ENCODE data around the gene DHCR24. TPM values are rescaled to one million over a fixed set of nuclear protein-coding genes. Genes with fewer than 3 reads are reported as not detected.

DHCR24 gene
- total RNA-seq, 1 experiment from 2014 or later = 337 TPM

- TF ChIP-seq, protein P1, sequence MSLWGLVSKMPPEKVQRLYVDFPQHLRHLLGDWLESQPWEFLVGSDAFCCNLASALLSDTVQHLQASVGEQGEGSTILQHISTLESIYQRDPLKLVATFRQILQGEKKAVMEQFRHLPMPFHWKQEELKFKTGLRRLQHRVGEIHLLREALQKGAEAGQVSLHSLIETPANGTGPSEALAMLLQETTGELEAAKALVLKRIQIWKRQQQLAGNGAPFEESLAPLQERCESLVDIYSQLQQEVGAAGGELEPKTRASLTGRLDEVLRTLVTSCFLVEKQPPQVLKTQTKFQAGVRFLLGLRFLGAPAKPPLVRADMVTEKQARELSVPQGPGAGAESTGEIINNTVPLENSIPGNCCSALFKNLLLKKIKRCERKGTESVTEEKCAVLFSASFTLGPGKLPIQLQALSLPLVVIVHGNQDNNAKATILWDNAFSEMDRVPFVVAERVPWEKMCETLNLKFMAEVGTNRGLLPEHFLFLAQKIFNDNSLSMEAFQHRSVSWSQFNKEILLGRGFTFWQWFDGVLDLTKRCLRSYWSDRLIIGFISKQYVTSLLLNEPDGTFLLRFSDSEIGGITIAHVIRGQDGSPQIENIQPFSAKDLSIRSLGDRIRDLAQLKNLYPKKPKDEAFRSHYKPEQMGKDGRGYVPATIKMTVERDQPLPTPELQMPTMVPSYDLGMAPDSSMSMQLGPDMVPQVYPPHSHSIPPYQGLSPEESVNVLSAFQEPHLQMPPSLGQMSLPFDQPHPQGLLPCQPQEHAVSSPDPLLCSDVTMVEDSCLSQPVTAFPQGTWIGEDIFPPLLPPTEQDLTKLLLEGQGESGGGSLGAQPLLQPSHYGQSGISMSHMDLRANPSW (CRISPR knock-in tag; conservative IDR thresholded peaks at IDR 0.05; ENCODE audit: low read depth) = no peak
- TF ChIP-seq ETV6 (CRISPR knock-in tag; IDR thresholded peaks at IDR 0.05) (no peak), SMAD4 (CRISPR knock-in tag; IDR thresholded peaks at IDR 0.05) (no peak), CDX4 (CRISPR knock-in tag; IDR thresholded peaks at IDR 0.05; ENCODE audit: borderline replicate concordance) (no peak), FOXP4 (CRISPR knock-in tag; IDR thresholded peaks at IDR 0.05) (no peak), SP1 (CRISPR knock-in tag; conservative IDR thresholded peaks at IDR 0.05) (no peak)
Measured at GRCh38 chr1:54835131-54835898, 51.7 kb downstream of the DHCR24 start (continued).

GRCh38 chr1:54834007-54834541, 52.9 kb downstream of the DHCR24 start:
- H3K27ac Mint-ChIP-seq = no peak overlapping the region
- peaks cover 4% of the 10 kb centered on the region for H3K9me3 Mint-ChIP-seq
- no peak for TF ChIP-seq ERG (CRISPR knock-in tag; IDR thresholded peaks at IDR 0.05)
- TF ChIP-seq SMAD4 (CRISPR knock-in tag; IDR thresholded peaks at IDR 0.05) = no peak
- TF ChIP-seq JUN (CRISPR knock-in tag; IDR thresholded peaks at IDR 0.05) = no peak
- no peak for TF ChIP-seq GTF2I (CRISPR knock-in tag; conservative IDR thresholded peaks at IDR 0.05)
- no peak for TF ChIP-seq USF2 (CRISPR knock-in tag; IDR thresholded peaks at IDR 0.05)
- no peak for TF ChIP-seq OVOL2 (CRISPR knock-in tag; IDR thresholded peaks at IDR 0.05; ENCODE audit: borderline replicate concordance)
- ChIA-PET CTCF (no interaction called here), POLR2A (no interaction called here)
- H3K4me1 Mint-ChIP-seq = peaks cover 4% of the 10 kb centered on the region; the same call in 1 of the 2 replicates
- DNase-seq (ENCODE audit: low spot score) = no peak
- no peak overlapping the region for H3K4me3 Mint-ChIP-seq
- H3K27me3 Mint-ChIP-seq (ENCODE audit: low read depth) = peaks cover 8% of the 10 kb centered on the region
- H3K36me3 Mint-ChIP-seq = no peaks in the 10 kb centered on the region
- no peak for ATAC-seq

DNA sequence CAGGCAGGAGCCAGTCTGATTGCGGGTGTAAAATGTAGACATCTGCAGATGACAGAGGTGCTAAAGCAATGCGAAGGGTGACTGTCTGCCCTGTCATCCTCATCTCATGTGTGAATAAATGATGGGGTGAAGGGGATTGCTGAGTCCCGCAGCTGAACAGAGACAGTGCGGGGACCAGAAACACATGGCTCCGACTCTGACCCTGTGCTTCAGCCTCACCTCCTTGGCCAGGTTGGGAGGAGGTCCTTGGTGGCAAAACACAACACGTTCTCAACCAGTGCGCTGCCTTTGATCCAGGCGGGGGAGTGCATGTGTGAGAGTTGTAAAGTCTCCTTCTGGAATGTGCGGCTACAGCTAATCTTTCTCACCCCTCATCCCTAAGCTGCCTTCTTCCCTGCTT, 53.9 kb downstream of the DHCR24 start:
- Mint-ChIP-seq H3K4me3 (no peak overlapping the region), H3K9me3 (peaks cover 11% of the 10 kb centered on the region), H3K27ac (no peak overlapping the region), H3K4me1 (peaks cover 4% of the 10 kb centered on the region; the same call in 1 of the 2 replicates), H3K27me3 (ENCODE audit: low read depth) (peaks cover 8% of the 10 kb centered on the region), H3K36me3 (peaks cover 2% of the 10 kb centered on the region; the same call in 1 of the 2 replicates)
- ChIA-PET POLR2A (no interaction called here), CTCF (interaction anchor here (1.4 kb wide), 1 partner anchor 41 kb away, joined by 3 read pairs; no protein-coding TSS in a partner anchor)
- TF ChIP-seq FOXK1 (CRISPR knock-in tag; IDR thresholded peaks at IDR 0.05) (no peak), MYBL2 (CRISPR knock-in tag; IDR thresholded peaks at IDR 0.05) (no peak), NR1H2 (CRISPR knock-in tag; IDR thresholded peaks at IDR 0.05) (no peak), HMGA2 (CRISPR knock-in tag; IDR thresholded peaks at IDR 0.05) (no peak)
- DNase-seq (ENCODE audit: low spot score) (no peak), ATAC-seq (no peak)
